ENCODE results near the gene RAF1. TPM values are rescaled to one million over a fixed set of nuclear protein-coding genes. Genes with fewer than 3 reads are reported as not detected.

The RAF1 gene
- total and polyA plus RNA-seq, 2 donors (not counting 3 experiments of a cell fraction or from before 2014, with no cell fraction given): 73.8 to 86.2 TPM

DNA sequence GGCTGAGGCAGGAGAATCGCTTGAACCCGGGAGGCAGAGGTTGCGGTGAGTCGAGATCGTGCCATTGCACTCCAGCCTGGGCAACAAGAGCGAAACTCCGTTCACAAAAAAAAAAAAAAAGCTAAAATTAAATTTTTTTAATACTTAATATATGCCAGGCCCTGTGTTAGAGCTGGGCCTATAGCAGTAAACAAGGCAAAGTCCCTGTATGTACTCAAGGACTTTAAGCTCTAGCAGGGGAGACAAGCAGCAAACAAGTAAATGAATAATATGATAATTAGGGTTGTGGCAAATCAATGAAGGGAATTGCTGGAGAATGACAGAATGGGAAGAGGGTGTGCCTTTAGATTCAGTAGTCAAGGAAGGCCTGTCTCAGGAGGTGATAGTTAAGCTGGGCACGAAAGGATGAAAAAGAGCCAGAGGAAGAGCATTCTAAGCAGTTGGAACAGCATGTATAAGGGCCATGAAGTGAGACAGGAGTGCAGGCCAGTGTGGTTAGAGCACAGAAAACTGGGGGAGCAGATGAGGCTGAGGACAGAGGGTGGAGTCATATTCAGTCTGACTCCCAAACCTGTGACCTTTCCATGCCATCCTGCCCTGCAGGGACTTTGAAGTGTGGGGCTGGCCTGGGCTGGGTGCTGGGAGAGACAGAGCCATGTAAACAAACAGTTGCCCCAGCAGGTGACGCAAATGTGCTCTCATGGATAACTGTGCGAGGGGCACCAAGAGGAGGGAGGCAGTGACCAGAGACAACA is 6.6 kb upstream of the RAF1 start:
- Histone ChIP-seq H3K4me2 (ENCODE audit: insufficient read depth, low read length) (no peak overlapping the region), H3K9me3 (replicated peaks; ENCODE audit: control insufficient read depth, insufficient read depth, low read length) (no peaks in the 10 kb centered on the region), H3K9me1 (replicated peaks; ENCODE audit: control insufficient read depth, extremely low read depth, insufficient read depth, low read length) (no peaks in the 10 kb centered on the region), H3K27me3 (ENCODE audit: control insufficient read depth in 2 of 2, insufficient read depth in 2 of 2, low read length in 2 of 2) (peaks cover 0 to 2% of the 10 kb centered on the region in 2 experiments), H3K4me1 (ENCODE audit: control insufficient read depth, extremely low read depth, insufficient read depth, low read length) (no peaks in the 10 kb centered on the region), H3K27ac (ENCODE audit: insufficient read depth, low read depth, low read length) (no peak overlapping the region), H2AFZ (ENCODE audit: low read depth, low read length) (no peak overlapping the region), H3K9ac (replicated peaks; ENCODE audit: extremely low read depth, insufficient read depth, low read length) (no peak overlapping the region), H3K4me3 (replicated peaks in 1 of 3; ENCODE audit: insufficient read depth in 1 of 3, low read depth in 1 of 3, low read length in 3 of 3) (no peak overlapping the region), H3K36me3 (ENCODE audit: control insufficient read depth in 2 of 2, extremely low read depth in 1 of 2, insufficient read depth in 2 of 2, low read length in 2 of 2) (no peaks in the 10 kb centered on the region), H4K20me1 (replicated peaks; ENCODE audit: control insufficient read depth, extremely low read depth, insufficient read depth, low read length) (no peaks in the 10 kb centered on the region), H3K79me2 (ENCODE audit: control insufficient read depth, insufficient read depth, low read length) (no peaks in the 10 kb centered on the region)
- BruUV-seq (replicated peaks): no TSS peak
- ChIA-PET POLR2A (no interaction called here), CTCF (no interaction called here)
- intact Hi-C loops (cut with micrococcal nuclease) (no loop called here), dilution Hi-C loops (cut with MboI; ENCODE audit: extremely low pct_ligation_motif_present, low sequenced_read_pairs) (no loop called here)
- TF ChIP-seq JUN (IDR thresholded peaks at IDR 0.05; ENCODE audit: borderline replicate concordance, insufficient read depth, insufficient read length, low read depth) (no peak), POLR2A (IDR thresholded peaks at IDR 0.05; ENCODE audit: low read depth, low read length) (no peak), MYC (IDR thresholded peaks at IDR 0.05; ENCODE audit: low read depth, low read length) (no peak), EZH2 (IDR thresholded peaks at IDR 0.05; ENCODE audit: borderline replicate concordance, low read depth, low read length, severe bottlenecking) (no peak), GATA2 (IDR thresholded peaks at IDR 0.05; ENCODE audit: insufficient read depth, insufficient read length, low read depth, low read length) (no peak), FOS (IDR thresholded peaks at IDR 0.05; ENCODE audit: borderline replicate concordance, insufficient read depth, low read length) (no peak), POLR2AphosphoS5 (IDR thresholded peaks at IDR 0.05; ENCODE audit: insufficient read depth, low read depth, low read length) (no peak)
- TF ChIP-seq, protein P1, sequence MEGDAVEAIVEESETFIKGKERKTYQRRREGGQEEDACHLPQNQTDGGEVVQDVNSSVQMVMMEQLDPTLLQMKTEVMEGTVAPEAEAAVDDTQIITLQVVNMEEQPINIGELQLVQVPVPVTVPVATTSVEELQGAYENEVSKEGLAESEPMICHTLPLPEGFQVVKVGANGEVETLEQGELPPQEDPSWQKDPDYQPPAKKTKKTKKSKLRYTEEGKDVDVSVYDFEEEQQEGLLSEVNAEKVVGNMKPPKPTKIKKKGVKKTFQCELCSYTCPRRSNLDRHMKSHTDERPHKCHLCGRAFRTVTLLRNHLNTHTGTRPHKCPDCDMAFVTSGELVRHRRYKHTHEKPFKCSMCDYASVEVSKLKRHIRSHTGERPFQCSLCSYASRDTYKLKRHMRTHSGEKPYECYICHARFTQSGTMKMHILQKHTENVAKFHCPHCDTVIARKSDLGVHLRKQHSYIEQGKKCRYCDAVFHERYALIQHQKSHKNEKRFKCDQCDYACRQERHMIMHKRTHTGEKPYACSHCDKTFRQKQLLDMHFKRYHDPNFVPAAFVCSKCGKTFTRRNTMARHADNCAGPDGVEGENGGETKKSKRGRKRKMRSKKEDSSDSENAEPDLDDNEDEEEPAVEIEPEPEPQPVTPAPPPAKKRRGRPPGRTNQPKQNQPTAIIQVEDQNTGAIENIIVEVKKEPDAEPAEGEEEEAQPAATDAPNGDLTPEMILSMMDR (IDR thresholded peaks at IDR 0.05; ENCODE audit: extremely low read depth in 1 of 2, insufficient read depth in 1 of 2, low read depth in 1 of 2, low read length in 2 of 2): no peak
- TF ChIP-seq, protein P2, sequence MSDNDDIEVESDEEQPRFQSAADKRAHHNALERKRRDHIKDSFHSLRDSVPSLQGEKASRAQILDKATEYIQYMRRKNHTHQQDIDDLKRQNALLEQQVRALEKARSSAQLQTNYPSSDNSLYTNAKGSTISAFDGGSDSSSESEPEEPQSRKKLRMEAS (IDR thresholded peaks at IDR 0.05; ENCODE audit: insufficient read depth, insufficient read length): no peak
- DNase-seq (ENCODE audit: low read depth, low spot score) (no peak), FAIRE-seq (no peak)

Measured in endothelial cell of umbilical vein (primary cell).